Activated T-helper 1 cell treated with anti-CD3 and anti-CD28 coated beads, Interleukin-2, amount 50 U/mL, for 16 hours (primary cell): ENCODE measurements around the gene AUNIP.

Experiments used
- DNase-seq, 2 donors: peaks; one replicate each; pipeline ENCODE4 v3.0.0-alpha.2; 2020; ENCODE audit warnings: low read depth in 1 of 2, low spot score in 1 of 2

AUNIP gene

GRCh38 chr1:25889470-25889869 is 30.2 kb upstream of the AUNIP start:
- no peak for DNase-seq

DNA sequence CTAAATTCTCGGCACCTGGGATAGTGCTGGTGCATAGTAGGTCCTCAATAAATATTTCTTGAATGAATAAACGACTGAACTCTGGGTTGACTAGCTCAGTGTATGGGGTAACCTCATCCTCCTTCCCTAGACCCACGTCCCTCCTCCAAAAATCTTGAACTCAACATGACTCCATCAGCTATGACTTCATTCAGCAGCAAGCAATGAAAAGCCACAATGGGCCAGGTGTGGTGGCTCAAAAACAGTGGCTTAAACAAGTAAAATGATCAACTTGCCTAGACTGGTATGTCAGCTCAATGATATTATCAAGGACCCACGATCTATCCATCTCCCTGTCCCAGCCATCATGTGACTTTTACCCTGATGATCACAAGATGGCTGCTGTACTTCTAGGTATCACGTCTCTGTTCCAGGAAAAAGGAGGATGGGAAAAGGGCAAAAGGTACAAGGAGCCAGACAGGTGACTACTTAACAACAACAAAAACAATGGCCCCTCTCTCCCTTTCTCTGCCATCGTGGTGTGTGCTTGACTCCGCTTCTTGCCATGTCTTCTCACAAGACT is 29.2 kb upstream of the AUNIP start:
- no peak for DNase-seq

- no peak for DNase-seq
These were observed 26.3 kb upstream of the AUNIP start for GRCh38 chr1:25885602-25886001.

DNA sequence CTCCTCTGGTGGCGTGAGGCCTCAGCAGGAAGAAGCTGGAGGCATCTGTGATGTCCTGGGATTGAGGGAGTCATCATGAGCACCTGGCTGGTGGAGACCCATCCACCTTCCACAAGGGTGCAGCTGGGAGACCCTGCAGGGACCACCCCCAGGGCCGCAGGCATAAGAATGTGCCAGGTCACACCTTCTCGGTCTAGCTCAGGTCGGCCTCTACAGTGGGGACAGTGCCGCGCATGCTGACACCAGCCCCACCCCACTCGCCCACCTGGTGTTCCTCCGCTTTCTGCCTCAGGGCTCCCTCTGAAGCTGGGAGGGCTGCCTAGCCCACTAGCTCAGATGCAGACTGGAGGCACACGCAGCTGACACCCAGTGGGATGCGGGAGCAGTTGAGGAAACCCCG is 22.0 kb upstream of the AUNIP start:
- no peak for DNase-seq

- DNase-seq: no peak
These were observed 21.3 kb upstream of the AUNIP start for GRCh38 chr1:25880518-25880917.

GRCh38 chr1:25879675-25880074 is 20.4 kb upstream of the AUNIP start:
- DNase-seq: no peak

DNA sequence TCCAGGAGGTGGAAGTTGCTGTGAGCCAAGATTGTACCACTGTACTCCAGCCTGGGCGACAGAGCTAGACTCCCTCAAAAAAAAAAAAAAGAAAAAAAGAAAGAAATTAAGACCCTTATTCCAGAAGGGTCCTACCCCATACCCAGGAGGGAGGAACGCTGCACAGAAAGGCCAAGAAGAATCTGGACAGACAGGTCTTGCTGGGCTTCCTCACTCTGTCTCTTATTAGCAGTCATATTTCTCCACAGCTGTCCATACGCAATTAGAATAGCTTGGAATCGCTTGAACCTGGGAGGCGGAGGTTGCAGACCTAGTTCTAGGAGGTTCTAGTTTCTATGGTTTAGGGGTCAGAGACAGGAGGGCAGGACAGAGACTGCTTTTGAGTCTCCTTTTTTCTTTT is 19.4 kb upstream of the AUNIP start:
- no peak for DNase-seq

DNA sequence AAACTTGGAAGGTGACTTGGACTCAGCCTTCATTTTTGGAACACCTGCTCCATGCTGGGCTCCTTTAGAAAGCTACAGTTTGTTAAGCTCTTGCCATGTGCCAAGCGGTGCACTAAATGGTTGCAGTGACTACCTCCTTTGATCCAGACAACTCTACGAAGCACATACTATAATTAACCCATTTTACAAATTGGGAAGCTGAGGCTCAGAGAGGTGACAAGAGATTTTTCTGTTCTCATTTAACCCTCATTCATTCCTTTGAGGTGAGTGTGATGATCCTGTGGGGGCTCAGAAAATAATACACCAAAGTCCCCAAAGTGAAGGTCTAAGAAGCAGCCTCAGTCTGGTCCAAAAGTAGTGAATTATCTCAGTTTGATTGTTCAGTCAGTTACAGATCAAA is 17.9 kb upstream of the AUNIP start:
- DNase-seq: no peak

- DNase-seq: no peak
These were observed 17.4 kb upstream of the AUNIP start for GRCh38 chr1:25876693-25877077.

DNA sequence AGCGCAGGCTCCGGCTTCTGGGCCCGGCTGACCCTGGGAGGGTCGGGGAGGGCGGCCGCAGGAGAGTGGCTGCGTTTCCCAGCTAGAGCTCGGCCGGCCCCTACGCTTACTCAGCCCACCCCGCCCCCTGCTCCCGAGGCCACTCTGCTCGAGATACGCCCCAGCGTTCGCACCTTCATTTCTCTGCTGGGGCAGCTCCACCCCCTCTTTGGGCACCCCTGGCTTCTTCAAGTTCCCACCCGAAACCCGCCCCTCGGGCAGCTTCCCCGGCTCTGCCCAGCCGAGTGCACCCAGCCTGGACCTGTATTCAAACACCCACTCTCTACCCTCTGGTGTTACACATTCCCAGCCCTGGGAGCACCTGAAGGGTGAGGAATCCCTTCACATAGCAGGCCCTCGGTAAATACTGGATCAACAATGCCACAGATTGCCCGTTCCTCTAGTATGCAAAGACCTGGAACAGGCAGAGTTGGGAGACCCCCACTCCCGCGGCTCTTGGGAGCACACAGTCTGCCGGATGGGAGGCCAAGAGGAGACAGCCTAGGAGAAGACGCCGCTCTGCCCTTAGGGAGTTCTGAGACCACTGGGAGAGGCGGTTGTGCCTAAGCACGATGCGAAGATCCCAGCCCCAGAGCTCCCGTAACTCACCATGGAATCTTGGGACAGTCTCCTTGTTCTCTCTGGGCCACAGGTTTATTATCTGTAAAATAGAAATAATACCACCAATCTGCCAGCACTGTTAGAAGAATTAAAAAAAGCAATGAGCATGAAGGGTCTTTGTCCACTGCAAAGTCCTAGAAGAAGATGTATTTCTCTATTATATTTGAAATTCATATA is 16.8 kb upstream of the AUNIP start:
- no peak for DNase-seq

DNA sequence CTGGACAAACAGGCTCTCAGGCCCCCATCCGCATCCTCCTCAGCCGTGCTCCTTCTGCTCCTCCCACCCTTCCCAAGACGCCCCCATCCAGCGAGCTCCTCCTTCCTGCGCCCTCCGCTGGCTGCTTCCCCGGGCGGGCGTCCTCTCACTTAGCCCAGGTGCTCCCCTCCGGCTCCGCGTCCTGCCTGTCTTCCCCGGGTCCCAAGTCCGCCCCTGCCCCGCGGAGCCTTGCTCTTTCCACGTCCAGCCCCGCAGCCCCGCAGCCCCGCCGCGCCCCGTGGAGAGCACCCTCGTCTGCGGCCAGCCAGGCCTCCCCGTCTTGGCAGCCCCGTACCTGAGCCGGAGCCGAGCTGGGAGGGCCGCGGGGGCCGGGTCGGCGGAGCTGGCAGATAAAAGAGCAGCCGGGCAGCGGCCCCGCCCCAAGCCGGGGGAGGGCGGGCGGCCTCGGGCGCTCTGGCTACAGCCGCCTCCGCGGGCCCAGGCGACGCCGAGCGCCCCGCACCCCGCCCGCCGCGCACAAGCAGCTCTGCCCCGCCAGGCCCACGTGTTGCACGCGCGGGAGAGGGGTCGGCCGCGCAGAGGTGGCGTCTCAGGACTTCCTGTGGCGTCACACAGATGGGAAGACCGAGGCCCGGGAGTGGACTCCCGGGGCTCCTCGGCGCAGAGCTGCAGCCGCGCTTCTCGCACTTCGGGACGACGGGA is 16.0 kb upstream of the AUNIP start, which contains the start of gene PAQR7:
Gene PAQR7 (minus strand): TSS at position 555 of the 702 bp plus-strand sequence. CDS start 11,869 bp downstream, outside the sequence.
- peak; percentile 19 to 45 for DNase-seq

GRCh38 chr1:25874635-25875153 is 15.4 kb upstream of the AUNIP start:
- no peak for DNase-seq

DNA sequence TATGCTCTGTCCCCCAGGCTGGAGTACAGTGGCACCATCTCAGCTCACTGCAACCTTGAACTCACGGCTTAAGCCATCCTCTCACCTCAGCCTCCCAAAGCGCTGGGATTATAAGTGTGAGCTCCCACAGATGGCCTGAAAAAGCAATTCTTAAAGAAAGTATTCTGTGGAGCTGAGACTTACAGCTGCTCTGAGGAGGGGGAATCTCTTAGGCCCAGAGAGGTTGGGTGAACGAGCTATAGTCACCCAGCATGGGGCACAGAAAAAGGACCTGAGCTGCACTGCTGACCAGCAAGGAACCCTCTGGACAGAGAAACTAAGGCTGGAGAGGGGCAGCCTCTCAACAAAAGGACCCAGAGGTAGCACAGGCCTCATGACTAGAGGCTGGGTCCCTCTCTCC is 15.0 kb upstream of the AUNIP start:
- no peak for DNase-seq

- DNase-seq: no peak
These were observed 13.9 kb upstream of the AUNIP start for GRCh38 chr1:25873120-25873519.

GRCh38 chr1:25872713-25873112 is 13.5 kb upstream of the AUNIP start:
- DNase-seq: no peak

DNA sequence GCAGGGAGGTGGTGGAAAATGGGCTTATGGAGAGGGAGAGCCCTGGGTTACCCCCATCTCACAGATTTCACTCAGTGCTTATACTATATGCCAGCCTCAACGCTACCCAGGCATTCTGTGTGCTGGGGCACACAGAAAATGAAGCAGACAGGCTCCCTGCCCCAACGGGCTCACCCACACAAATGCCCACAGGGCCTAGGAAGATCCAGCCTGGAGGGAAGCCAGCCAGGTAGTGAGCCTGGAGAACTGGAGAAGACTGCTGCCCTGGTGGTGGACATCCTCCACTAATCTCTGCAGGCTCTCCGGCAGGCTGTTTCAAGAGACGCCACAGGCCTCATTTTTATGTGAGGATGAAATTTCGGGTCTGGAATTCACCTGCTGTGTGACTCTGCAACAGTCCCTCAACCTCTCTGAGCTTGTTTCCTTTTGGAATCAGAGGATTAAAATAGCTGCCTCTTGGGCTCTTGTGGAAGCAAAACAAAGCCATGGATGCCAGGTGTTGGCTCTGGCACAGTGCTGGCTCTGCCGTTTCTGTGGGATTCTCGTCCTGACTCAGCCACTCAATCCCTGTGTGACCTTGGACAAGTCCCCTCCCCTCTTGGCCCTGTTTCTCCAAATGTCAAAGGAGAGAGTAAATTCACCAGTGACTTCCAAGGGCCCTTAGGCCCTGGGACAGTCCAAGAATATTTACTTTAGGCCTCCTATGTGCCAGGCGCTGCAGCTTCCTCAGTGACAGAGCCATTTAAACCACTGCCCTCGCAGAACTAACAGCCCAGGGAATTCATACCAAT is 12.6 kb upstream of the AUNIP start:
- DNase-seq: no peak

DNA sequence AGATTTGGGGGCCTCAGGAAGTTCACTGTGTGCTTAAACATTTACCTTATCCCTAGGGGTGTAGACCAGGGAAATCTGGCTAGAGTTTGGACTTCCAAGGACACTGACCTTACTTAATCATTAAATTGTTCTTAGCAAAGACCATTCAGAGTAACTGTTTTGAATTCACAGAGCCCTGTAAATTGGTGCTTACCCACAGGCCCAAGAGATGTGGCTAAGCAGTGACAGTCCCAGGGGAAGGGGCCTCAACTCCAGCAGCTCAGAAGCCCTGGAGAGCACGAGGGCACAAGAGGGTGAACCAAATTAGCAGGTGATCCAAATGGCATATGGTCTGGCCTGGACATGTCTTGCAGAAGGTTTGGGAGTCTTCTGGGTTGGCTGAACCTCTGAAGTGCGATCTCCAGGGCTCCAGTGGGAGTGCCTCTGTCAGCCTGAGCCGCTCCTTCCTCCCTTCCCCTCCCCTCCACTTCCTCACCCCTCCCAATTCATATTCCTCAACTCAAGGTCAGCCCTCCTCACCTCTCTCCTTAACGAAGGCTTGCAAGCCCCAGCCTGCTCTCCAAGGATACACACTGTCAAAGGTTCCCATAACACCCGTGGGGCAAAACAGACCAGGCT is 11.9 kb upstream of the AUNIP start:
- no peak for DNase-seq

- no peak for DNase-seq
These were observed 11.4 kb upstream of the AUNIP start for GRCh38 chr1:25870614-25871013.

- no peak for DNase-seq
These were observed 10.8 kb upstream of the AUNIP start for GRCh38 chr1:25869909-25870606.
